ENCODE measurements around the gene EPS8L2.
"Not testable (repeated sequence)": the region's sequence is repeated elsewhere in the genome, so short reads cannot be mapped to it uniquely, and the experiment has no call there.

EPS8L2 gene

DNA sequence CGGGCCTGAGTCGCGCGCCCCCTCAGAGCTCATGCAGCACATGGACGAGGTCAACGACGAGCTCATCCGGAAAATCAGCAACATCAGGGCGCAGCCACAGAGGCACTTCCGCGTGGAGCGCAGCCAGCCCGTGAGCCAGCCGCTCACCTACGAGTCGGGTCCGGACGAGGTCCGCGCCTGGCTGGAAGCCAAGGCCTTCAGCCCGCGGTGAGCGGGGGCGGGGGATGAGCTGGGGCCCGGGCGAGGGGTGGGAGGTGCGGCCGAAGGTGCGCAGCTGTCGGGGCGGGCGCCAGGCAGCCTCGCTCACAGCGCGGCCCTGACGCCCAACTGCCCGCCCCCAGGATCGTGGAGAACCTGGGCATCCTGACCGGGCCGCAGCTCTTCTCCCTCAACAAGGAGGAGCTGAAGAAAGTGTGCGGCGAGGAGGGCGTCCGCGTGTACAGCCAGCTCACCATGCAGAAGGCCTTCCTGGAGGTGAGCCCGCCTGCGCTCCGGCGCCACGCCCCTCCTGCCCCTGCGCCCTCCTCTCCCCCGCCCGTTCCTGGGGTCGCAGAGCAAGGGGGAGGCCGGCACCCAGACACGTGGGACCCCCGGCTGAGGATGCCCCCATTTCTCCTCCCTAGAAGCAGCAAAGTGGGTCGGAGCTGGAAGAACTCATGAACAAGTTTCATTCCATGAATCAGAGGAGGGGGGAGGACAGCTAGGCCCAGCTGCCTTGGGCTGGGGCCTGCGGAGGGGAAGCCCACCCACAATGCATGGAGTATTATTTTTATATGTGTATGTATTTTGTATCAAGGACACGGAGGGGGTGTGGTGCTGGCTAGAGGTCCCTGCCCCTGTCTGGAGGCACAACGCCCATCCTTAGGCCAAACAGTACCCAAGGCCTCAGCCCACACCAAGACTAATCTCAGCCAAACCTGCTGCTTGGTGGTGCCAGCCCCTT is 20.5 kb downstream of the EPS8L2 start:
- DNase-seq, result no peak

DNA sequence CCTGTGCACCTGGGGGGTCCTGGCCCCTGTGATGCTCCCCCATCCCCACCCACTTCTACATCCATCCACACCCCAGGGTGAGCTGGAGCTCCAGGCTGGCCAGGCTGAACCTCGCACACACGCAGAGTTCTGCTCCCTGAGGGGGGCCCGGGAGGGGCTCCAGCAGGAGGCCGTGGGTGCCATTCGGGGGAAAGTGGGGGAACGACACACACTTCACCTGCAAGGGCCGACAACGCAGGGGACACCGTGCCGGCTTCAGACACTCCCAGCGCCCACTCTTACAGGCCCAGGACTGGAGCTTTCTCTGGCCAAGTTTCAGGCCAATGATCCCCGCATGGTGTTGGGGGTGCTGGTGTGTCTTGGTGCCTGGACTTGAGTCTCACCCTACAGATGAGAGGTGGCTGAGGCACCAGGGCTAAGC is 21.3 kb downstream of the EPS8L2 start:
- DNase-seq, result no peak

DNA sequence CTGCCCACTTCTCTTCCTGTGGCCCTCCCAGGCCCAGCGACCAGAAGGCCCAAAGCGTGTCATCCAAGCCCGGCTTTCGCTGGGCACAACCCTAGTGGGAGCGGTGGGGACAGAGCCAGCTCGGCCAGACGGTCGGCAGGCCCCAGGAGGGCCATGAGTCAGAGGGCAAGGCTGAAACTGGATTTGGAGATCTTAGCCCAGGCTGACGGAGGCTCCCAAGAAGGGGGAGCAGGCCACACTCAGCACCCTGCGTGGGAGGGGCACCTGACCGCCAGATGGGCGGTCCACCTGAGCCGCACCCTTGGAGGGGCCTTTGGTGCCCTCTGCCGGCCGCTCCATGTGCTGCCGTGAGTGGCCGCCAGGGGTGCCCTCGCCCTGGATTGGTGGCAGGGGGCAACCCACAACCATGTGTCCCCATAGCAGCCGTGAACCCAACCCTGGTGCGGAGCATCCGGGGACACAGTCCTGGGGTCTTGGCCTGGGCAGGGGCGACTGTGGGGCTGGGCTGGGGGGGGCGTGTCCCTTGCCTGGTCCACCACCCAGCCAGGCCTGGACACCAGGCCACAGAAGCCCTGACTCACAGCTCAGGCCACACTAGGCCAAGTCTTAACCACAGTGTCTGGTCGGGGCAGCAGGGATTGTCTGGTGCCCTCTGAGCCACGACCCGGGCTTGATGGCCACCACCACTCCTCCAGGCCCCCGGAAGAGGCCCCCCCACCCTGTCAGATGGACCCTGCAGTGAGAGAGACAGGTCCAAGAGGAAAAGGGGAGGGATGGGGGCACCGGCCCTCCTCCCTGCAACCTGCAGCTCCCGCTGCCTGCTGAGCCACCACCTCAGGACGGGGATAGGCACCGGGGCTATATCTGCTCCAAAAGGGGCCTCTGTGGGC is 22.1 kb downstream of the EPS8L2 start:
- DNase-seq, result peak; percentile 65

DNA sequence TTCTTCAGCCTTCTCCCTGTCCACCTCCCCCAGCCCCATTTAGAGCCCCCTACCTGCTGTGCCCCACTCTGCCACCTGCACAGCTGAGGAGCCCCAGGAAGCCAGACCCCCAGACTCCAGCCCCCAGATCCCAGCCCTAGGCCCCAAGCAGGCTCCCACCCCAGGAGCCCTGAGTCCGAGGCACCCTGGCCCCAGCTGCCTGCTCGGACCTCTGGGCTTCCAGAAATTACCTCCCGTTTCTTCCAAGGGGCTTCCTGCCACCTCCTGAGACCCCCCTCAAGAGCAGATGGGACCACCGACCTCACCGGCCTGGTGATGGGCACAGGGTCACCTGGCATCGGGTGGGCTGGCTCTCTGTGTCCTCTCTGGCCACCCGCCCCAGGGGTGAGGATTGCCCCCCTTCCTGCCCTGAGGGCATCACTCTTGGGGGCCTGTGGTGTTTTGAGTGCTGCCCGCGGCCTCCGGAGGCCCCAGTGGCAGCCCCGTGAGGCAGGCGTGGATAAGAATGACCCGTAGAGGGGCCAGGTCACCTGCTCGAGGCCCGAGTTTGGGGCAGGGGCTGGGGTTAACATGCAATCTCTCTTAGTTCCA is 23.0 kb downstream of the EPS8L2 start:
- no peak for DNase-seq

- no peak for DNase-seq
Observed at GRCh38 chr11:729492-730074, 23.6 kb downstream of the EPS8L2 start.

- no peak for DNase-seq
Observed at GRCh38 chr11:733072-733471, 27.0 kb downstream of the EPS8L2 start.

GRCh38 chr11:734541-734940 is 28.5 kb downstream of the EPS8L2 start:
- not testable (repeated sequence) for DNase-seq

GRCh38 chr11:737366-737765 is 31.3 kb downstream of the EPS8L2 start:
- no peak for DNase-seq

GRCh38 chr11:737899-738298 is 31.9 kb downstream of the EPS8L2 start:
- not testable (repeated sequence) for DNase-seq

DNA sequence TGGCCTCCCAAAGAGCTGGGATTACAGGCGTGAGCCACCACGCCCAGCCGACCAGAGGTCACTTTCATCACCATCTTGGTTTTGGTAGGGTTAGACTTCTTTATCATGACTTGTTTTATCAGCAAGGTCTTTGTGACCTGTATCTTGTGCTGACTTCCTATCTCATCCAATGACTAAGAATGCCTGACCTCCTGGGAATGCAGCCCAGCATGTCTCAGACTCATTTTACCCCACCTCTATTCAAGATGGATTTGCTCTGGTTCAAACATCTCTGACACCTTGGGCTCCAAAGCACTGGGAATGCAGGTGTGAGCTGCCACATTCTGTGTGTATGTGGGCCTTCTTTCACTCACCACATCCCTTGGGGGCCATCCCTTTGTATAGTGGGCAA is 36.1 kb downstream of the EPS8L2 start:
- no peak for DNase-seq

DNA sequence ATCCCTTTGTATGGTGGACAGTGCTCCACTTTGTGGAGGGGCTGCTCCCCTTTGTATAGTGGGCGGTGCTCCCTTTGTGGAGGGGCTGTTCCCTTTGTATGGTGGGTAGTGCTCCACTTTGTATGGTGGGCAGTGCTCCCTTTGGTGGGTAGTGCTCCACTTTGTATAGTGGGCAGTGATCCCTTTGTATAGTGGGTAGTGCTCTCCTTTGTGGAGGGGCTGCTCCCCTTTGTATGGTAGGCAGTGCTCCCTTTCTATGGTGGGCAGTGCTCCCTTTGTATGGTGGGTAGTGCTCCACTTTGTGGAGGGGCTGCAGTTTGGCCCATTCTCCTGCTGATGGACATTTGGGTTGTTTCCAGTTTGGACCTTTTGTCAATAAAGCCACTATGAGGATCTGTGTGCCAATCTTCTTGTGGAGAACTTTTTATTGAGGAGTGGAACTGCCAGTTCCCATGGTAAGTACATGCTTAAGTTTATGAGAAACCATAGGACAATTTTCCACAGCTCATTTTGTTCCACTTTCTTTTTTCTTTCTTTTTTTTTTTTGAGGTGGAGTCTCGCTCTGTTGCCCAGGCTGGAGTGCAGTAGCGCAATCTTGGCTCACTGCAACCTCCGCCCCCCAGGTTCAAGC is 36.7 kb downstream of the EPS8L2 start:
- no peak for DNase-seq

DNA sequence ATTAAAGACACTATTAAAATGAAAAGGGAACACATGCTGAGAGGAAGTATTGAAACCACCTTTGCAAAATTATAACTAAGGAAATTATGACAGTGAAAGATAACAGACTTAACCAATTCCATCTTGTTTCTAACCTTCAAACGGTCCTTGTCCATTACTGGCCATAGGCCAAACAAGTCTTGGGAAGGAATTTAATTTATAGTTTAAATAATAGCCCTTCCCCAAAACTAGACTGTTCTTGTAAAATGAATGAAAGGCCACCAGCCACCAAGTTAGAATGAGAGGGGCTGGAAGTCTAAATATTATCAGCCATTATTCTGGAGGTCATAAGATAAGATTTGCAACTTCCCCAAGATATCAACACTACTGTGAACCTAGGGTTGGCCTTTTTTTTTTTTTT is 39.4 kb downstream of the EPS8L2 start:
- DNase-seq, result no peak

DNA sequence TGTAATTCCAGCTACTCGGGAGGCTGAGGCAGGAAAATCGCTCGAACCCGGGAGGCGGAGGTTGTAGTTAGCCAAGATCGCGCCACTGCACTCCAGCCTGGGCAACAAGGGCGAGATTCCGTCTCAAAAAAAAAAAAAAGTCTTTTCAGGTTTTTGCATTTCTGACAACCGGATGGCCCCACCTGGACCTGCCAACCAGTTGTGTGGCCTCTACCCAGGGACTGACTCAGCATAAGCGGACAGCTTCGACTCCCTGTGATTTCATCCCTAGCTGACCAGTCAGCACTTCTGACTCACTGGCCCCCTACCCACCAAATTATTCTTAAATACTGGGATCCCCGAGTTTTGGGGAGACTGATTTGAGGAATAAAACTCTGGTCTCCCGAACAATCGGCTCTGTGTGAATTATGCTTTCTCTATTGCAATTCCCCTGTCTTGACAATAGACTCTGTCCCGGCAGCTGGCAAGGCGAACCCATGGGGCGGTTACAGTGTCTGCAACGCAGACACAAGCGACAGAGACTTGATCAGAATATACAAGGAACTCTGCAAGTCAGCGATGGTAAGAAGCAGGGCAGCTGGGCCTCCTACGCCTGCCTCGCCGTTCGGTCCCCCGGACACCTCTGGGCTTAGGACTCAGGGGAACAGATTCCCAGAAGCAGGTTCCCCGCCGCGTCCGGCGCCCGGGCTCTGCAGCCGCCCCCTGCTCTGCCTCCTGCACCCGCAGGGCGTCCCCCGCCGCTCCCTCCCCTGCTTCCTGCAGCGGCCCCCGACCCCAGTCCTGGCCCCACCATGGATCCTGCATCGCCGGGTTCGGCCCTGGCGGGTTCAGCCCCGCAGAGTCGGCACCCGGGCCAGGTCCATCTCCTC is 40.5 kb downstream of the EPS8L2 start:
- DNase-seq, result no peak

GRCh38 chr11:747158-748006 is 41.4 kb downstream of the EPS8L2 start, which contains the start of gene TALDO1:
TSS of gene TALDO1 (plus strand) at chr11:747464. CDS start at chr11:747482, 18 bp downstream.
- peak; percentile 85 for DNase-seq

DNA sequence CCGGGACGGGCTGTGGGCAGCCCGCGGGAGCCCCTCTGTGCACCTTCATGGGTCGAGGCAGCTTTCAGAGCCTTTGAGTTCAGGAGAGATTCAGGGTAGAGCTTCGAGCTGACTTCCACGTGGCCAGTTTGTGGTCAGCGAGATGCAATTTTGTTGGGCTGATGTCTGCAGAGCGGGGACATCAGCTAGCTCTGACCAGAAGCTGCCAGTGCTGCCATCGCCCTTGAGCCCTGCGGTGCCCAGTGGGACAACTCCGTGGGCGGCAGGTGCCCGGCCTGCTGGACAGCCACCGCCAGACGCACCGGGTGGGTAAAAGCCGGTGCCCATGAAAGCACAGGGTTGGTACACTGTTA is 42.0 kb downstream of the EPS8L2 start:
- DNase-seq, result no peak

GRCh38 chr11:749731-750130 is 43.7 kb downstream of the EPS8L2 start:
- DNase-seq, result no peak

DNA sequence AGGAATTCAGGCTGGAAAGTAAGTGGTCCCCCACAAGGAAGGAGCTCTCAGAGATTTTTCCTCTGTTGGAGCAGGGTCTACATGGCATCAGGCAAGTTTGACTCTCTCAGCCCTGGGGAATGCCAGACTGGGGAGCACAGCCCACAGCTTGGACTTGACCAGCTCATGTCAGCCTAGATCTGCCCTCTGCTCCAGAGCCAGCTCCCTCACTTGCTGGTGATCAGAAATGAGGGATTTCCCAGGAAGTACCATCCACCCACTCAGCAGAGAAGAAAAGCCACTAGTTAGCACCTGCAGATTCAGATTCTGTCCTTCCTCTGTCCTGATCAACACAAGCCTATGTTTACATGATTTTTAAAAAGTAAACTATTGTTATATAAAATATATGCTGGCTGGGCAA is 54.2 kb downstream of the EPS8L2 start:
- no peak for DNase-seq

DNA sequence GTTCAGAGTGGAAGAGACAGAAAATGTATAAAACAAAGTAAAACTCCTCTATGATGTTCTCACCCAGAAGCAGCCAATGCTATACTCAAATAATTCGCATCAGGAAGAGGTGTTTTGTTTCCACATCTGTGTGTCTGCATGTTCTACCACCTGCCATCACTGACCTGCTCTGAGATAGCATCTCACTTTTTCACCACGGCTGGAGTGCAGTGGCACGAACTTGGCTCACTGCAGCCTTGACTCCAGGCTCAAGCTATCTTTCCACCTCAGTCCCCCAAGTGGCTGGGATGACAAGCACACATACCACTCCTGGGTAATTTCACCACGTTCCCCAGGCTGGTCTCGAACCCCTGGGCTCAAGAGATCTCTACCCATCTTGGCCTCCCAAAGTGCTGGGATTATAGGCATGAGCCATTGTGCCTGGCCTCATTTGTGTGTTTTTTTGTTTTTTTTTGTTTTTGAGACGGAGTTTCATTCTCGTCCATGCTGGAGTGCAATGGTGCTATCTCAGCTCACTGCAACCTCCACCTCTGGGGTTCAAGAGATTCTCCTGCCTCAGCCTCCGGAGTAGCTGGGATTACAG is 55.6 kb downstream of the EPS8L2 start:
- DNase-seq, result no peak

GRCh38 chr11:762421-763072 is 56.5 kb downstream of the EPS8L2 start:
- DNase-seq, result peak; percentile 45

- no peak for DNase-seq
Observed at GRCh38 chr11:763073-763463, 57.0 kb downstream of the EPS8L2 start.

All from fibroblast of skin of right biceps (primary cell).